ENCODE data around the gene STARD3.
A peak's percentile ranks its signal among the peaks of the same experiment; 100 is the strongest.

The STARD3 gene

GRCh38 chr17:39658346-39658745 is 21.4 kb downstream of the STARD3 start:
- no peak for DNase-seq (ENCODE audit: low read depth in 2 of 3, low spot score in 2 of 3)

- no peak for DNase-seq (ENCODE audit: low read depth in 2 of 3, low spot score in 2 of 3)
Measured at GRCh38 chr17:39658760-39659159, 21.8 kb downstream of the STARD3 start.

GRCh38 chr17:39659279-39660010 is 22.5 kb downstream of the STARD3 start:
- DNase-seq (ENCODE audit: low read depth in 2 of 3, low spot score in 2 of 3), result no peak

GRCh38 chr17:39660011-39660360 is 23.0 kb downstream of the STARD3 start:
- DNase-seq (ENCODE audit: low read depth in 2 of 3, low spot score in 2 of 3), result no peak

DNA sequence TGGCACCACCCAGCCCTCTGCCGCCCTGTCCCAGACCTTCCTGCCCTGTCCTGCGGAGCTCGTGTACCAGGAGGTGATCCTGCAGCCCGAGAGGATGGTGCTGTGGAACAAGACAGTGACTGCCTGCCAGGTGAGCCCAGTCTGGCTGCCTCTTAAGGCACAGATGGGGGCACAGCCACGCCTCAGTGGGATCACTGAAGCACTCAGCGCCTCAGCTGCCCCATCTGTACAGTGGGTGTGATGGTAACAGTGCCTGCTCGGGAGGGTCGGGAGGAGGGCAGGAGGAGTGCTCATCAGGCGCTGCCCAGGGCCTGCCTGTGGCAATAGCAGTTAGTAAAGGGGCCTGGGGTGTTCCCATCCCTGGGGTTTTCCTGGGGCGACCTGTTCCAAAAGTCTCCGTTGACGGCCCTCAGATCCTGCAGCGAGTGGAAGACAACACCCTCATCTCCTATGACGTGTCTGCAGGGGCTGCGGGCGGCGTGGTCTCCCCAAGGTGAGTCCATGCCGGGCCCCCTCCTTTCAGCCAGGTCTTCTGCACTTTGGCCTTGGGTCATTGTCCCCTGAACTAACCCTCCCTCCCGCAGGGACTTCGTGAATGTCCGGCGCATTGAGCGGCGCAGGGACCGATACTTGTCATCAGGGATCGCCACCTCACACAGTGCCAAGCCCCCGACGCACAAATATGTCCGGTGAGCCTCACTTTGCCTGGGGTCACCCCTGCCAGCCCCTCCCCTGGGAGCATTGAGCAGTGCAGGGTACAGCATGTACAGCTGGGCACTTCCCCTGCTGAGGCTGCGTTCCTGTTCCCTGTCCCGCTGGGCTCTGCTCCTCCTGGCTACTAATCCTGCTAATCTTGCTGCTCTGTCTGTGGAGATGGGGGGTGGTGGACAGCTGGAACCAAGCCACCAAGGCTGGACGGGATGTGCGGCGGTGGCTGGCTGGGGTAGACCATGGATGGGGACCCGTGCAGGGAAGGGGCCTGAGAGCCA is 23.7 kb downstream of the STARD3 start:
- no peak for DNase-seq (ENCODE audit: low read depth in 2 of 3, low spot score in 2 of 3)

- no peak for DNase-seq (ENCODE audit: low read depth in 2 of 3, low spot score in 2 of 3)
Measured at GRCh38 chr17:39661744-39662541, 25.0 kb downstream of the STARD3 start.

DNA sequence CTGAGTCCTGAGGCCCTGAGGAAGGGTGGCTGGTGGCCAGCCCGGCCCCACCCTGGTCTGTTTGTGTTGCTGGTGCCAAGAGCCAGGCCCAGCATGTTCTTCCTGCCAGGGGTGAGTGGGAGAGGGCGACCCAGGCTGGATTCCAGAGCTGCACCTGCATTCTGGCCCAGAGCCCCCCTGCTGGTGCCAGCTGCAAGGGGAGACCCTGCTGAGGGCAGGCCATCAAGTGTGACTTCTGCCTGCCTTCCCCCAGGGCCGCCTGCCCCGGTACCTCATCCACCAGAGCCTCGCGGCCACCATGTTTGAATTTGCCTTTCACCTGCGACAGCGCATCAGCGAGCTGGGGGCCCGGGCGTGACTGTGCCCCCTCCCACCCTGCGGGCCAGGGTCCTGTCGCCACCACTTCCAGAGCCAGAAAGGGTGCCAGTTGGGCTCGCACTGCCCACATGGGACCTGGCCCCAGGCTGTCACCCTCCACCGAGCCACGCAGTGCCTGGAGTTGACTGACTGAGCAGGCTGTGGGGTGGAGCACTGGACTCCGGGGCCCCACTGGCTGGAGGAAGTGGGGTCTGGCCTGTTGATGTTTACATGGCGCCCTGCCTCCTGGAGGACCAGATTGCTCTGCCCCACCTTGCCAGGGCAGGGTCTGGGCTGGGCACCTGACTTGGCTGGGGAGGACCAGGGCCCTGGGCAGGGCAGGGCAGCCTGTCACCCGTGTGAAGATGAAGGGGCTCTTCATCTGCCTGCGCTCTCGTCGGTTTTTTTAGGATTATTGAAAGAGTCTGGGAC is 25.8 kb downstream of the STARD3 start:
- DNase-seq (ENCODE audit: low read depth in 2 of 3, low spot score in 2 of 3), result no peak

DNA sequence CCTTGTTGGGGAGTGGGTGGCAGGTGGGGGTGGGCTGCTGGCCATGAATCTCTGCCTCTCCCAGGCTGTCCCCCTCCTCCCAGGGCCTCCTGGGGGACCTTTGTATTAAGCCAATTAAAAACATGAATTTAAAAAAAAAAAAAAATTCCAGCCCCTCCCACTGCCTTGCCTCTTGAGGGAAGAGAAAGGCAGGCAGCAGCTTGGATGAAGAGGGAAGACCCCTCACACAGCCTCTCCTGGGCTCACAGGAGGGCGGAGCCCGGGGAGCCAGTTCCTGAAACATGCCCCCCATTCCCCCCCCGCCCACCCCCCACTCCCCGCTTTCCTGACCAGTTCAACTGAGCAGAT is 26.4 kb downstream of the STARD3 start:
- no peak for DNase-seq (ENCODE audit: low read depth in 2 of 3, low spot score in 2 of 3)

- no peak for DNase-seq (ENCODE audit: low read depth in 2 of 3, low spot score in 2 of 3)
Measured at GRCh38 chr17:39663688-39664580, 27.0 kb downstream of the STARD3 start.

DNA sequence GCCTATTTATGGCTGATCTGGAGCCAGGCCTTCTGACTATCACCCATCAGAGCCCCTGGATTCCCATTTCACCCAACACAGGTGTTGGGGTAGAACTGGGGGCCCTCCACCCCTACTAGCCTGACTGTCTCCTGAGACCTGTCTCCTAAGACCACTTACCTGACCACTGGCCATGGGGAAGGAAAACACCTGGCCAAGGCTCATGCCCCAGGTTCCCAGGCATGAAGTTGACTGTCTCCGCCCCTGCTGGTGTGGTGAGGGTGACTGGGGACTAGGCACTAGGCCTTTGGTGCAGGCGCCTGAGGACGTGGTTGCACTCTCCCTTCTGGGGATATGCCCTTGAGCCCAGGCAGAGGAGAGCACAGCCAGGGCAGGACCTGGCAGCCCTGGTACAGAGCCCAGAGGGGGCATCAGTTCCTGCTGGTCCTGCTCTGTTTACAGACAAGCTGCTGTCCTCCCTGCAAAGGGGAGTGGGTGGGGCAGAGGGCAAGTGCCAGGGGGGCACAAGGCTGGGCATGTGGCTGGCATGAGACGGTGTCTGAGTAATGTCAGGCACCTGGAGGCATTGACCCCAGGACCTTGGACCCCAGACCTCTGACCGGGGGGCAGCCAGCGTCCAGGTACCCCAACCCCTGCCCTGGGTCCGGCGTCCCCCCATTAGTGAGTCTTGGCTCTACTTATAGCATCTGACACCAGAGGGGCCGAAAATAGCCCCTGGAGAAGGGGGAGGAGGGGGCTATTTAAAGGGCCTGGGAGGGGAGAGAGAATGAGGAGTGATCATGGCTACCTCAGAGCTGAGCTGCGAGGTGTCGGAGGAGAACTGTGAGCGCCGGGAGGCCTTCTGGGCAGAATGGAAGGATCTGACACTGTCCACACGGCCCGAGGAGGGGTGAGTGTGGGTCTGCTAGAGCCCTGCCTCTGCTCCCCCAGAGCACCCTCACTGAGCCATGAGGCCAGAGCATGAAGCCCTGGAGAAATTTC is 27.9 kb downstream of the STARD3 start, which contains the start of gene TCAP:
Gene TCAP, plus strand, starts transcription at position 769 of the 981 bp plus-strand sequence. Its CDS starts 11 bp downstream, at position 780.
- no peak for DNase-seq (ENCODE audit: low read depth in 2 of 3, low spot score in 2 of 3)

DNA sequence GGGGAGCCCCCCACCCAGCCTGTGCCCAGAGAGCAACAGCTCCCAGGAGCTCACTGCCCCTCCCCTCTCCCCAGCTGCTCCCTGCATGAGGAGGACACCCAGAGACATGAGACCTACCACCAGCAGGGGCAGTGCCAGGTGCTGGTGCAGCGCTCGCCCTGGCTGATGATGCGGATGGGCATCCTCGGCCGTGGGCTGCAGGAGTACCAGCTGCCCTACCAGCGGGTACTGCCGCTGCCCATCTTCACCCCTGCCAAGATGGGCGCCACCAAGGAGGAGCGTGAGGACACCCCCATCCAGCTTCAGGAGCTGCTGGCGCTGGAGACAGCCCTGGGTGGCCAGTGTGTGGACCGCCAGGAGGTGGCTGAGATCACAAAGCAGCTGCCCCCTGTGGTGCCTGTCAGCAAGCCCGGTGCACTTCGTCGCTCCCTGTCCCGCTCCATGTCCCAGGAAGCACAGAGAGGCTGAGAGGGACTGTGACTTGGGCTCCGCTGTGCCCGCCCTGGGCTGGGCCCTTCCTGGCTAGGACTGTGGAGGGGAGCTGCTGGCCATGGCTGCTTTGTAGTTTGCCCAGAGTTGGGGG is 28.8 kb downstream of the STARD3 start:
- DNase-seq (ENCODE audit: low read depth in 2 of 3, low spot score in 2 of 3), result no peak

DNA sequence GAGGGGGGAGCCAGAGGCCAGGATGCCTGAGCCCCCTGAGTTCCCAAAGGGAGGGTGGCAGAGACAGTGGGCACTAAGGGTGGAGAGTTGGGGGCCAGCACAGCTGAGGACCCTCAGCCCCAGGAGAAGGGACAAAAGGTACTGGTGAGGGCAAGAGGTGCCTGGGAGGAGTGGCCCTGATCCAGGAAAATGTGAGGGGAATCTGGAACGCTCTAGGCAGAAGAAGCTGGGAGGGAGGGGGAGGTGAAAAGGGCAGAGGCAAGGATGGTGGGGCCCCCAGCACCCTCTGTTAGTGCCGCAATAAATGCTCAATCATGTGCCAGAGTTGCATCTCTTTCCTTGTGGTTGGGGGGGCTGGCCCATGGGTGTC is 29.3 kb downstream of the STARD3 start:
- no peak for DNase-seq (ENCODE audit: low read depth in 2 of 3, low spot score in 2 of 3)

- no peak for DNase-seq (ENCODE audit: low read depth in 2 of 3, low spot score in 2 of 3)
Measured at GRCh38 chr17:39666601-39667261, 29.8 kb downstream of the STARD3 start.

- DNase-seq (ENCODE audit: low read depth in 2 of 3, low spot score in 2 of 3), result no peak
Measured at GRCh38 chr17:39667262-39667944, 30.5 kb downstream of the STARD3 start.

- peak in 2 of 3 experiments; percentile 16 to 52 for DNase-seq (ENCODE audit: low read depth in 2 of 3, low spot score in 2 of 3)
Measured at GRCh38 chr17:39667945-39668924, 31.3 kb downstream of the STARD3 start, which contains the start of gene PNMT. Gene PNMT, plus strand, starts transcription at chr17:39668453. Its CDS starts 23 bp downstream, at chr17:39668476.

Data from activated CD8-positive, alpha-beta memory T cell treated with anti-CD3 and anti-CD28 coated beads for 48 hours (primary cell).